IPS DF 6.9 (cell line): Measurements from ENCODE around the gene ZNF419.

ENCODE experiments used
- DNase-seq: peaks from one replicate; pipeline ENCODE4 v3.0.0-alpha.2; 2013; ENCODE audit warnings: low read depth, low spot score
- H3K27ac ChIP-seq: one replicate; pipeline ENCODE4 v1.5.1; 2013; ENCODE audit warnings: low read length, control low read depth
- H3K27me3 ChIP-seq: 2 replicates; pipeline ENCODE4 v1.6.1; 2013; ENCODE audit warnings: mild to moderate bottlenecking, low read length; ENCODE audit not compliant: control insufficient read depth, insufficient read depth
- H3K36me3 ChIP-seq: 2 replicates; pipeline ENCODE4 v1.6.1; 2013; ENCODE audit warnings: low read length; ENCODE audit not compliant: control insufficient read depth, insufficient read depth
- H3K4me1 ChIP-seq: 2 replicates; pipeline ENCODE4 v1.6.1; 2013; ENCODE audit warnings: low read length; ENCODE audit not compliant: control insufficient read depth, insufficient read depth
- H3K4me3 ChIP-seq: 2 replicates; pipeline ENCODE4 v1.5.1; 2013; ENCODE audit warnings: mild to moderate bottlenecking, low read length
- H3K9me3 ChIP-seq: 2 replicates; pipeline ENCODE4 v1.6.1; 2013; ENCODE audit warnings: low read length, inconsistent platforms; ENCODE audit not compliant: control insufficient read depth, insufficient read depth
- WGBS: extraction: QIAGEN DNeasy Blood & Tissue Kit; methylation state at CpG from one replicate; pipeline ENCODE4 v1.1.7; 2013; ENCODE audit warnings: mixed read lengths, missing lambda C conversion rate; ENCODE audit not compliant: insufficient read length, insufficient coverage; 5-methylcytosine and 5-hydroxymethylcytosine counted together

ZNF419 gene

GRCh38 chr19:57527136-57527881 is 39.8 kb downstream of the ZNF419 start, which contains the start of gene ZNF549:
Gene ZNF549 (plus strand): TSS chr19:57527356. CDS start chr19:57527574, 218 bp downstream.
- peak; percentile 71 for DNase-seq
- whole genome bisulfite sequencing, result no CpG with 5 or more reads among the region's 64 CpGs
- Histone ChIP-seq H3K27ac (no peak within 1 kb of the TSS), H3K9me3 (no peaks in the 10 kb centered on the region), H3K36me3 (no peaks in the 10 kb centered on the region), H3K4me3 (peak within 1 kb of the TSS; percentile 96), H3K27me3 (no peaks in the 10 kb centered on the region), H3K4me1 (peaks cover 2% of the 10 kb centered on the region)

- Histone ChIP-seq H3K27ac (no peak overlapping the region), H3K36me3 (peaks cover 33% of the 10 kb centered on the region), H3K4me3 (no peak overlapping the region), H3K4me1 (no peaks in the 10 kb centered on the region), H3K27me3 (no peaks in the 10 kb centered on the region), H3K9me3 (peaks cover 10% of the 10 kb centered on the region)
- no peak for DNase-seq
- no CpG with 5 or more reads among the region's 7 CpGs for WGBS
Measured at GRCh38 chr19:57537953-57538547, 50.5 kb downstream of the ZNF419 start.
